H1 (cell line): Measurements from ENCODE around the gene DLL4. TPM values are rescaled to one million over a fixed set of nuclear protein-coding genes. Genes with fewer than 3 reads are reported as not detected.

Experiments
- CTCF ChIA-PET: fragments of 300-600 bp; sonication (Branson Sonifier 250); formaldehyde crosslinking; loops from one replicate; lab custom pipeline; 2021; ENCODE audit not compliant: partially characterized antibody; lab: Charles Lee
- POLR2A ChIA-PET: fragments of 300-600 bp; sonication (Branson Sonifier 250); formaldehyde crosslinking; loops from one replicate; lab custom pipeline; 2021; ENCODE audit warnings: inconsistent platforms; ENCODE audit not compliant: partially characterized antibody; lab: Charles Lee
- DNase-seq, 2 experiments: peaks; one replicate each; pipeline versions ENCODE4 v3.0.0 to v3.0.0-alpha.2; 2010 to 2022; ENCODE audit warnings: low spot score in 2 of 2, low read depth in 1 of 2, mixed read lengths in 1 of 2
- FAIRE-seq: peaks from 2 replicates; lab custom pipeline; 2011; peaks lifted over from hg19 to GRCh38; lab: Jason Lieb, UNC
- H2AFZ ChIP-seq: 2 replicates; pipeline ENCODE4 v1.8.1; 2012; ENCODE audit warnings: low read length, inconsistent platforms
- H2AK5ac ChIP-seq: 2 replicates; pipeline ENCODE4 v1.6.1; 2013; ENCODE audit warnings: low read depth, low read length
- H2BK120ac ChIP-seq: replicated peaks from 2 replicates; pipeline ENCODE3; 2013; ENCODE audit warnings: low read depth, low read length, inconsistent platforms
- H2BK12ac ChIP-seq: 2 replicates; pipeline ENCODE4 v1.6.1; 2013; ENCODE audit warnings: low read depth, low read length
- H2BK15ac ChIP-seq: 2 replicates; pipeline ENCODE4 v1.6.1; 2013; ENCODE audit warnings: low read length
- H2BK20ac ChIP-seq: 2 replicates; pipeline ENCODE4 v1.6.1; 2013; ENCODE audit warnings: low read length
- H2BK5ac ChIP-seq: 2 replicates; pipeline ENCODE4 v1.6.1; 2013; ENCODE audit warnings: low read depth, low read length
- H3K14ac ChIP-seq: 2 replicates; pipeline ENCODE4 v1.6.1; 2013; ENCODE audit warnings: inconsistent platforms; ENCODE audit not compliant: insufficient read length
- H3K18ac ChIP-seq: 2 replicates; pipeline ENCODE4 v1.6.1; 2013; ENCODE audit warnings: low read length; ENCODE audit errors: extremely low read depth
- H3K23ac ChIP-seq: 2 replicates; pipeline ENCODE4 v1.6.1; 2013; ENCODE audit warnings: inconsistent platforms; ENCODE audit not compliant: insufficient read length
- H3K23me2 ChIP-seq: 2 replicates; pipeline ENCODE4 v1.6.1; 2013; ENCODE audit warnings: low read depth, low read length
- H3K27ac ChIP-seq: 2 replicates; pipeline ENCODE4 v1.6.1; 2011; ENCODE audit warnings: low read depth, low read length, inconsistent platforms
- H3K27me3 ChIP-seq, 4 experiments: replicated peaks in 1 of 4; 1 replicate in 1 of 4; 2 replicates in 3 of 4; pipeline versions ENCODE4 v1.6.1 to v1.8.1; 2011 to 2013; ENCODE audit warnings: low read length in 3 of 4, mild to moderate bottlenecking in 3 of 4, inconsistent platforms in 2 of 4, mixed read lengths in 2 of 4, moderate library complexity in 1 of 4; ENCODE audit not compliant: control insufficient read depth in 3 of 4, insufficient read depth in 3 of 4; ENCODE audit errors: extremely low read depth in 1 of 4
- H3K36me3 ChIP-seq, 4 experiments: 2 replicates each; pipeline versions ENCODE4 v1.6.1 to v1.8.1; 2011 to 2013; ENCODE audit warnings: mild to moderate bottlenecking in 4 of 4, low read length in 3 of 4, moderate library complexity in 2 of 4, control low read depth in 1 of 4, inconsistent platforms in 1 of 4; ENCODE audit not compliant: insufficient read depth in 4 of 4, control insufficient read depth in 2 of 4
- H3K4ac ChIP-seq: replicated peaks from 2 replicates; pipeline ENCODE3; 2013; ENCODE audit warnings: low read length, low read depth, mixed read lengths, inconsistent platforms; ENCODE audit not compliant: insufficient read length
- H3K4me1 ChIP-seq, 4 experiments: replicated peaks in 1 of 4; 1 replicate in 1 of 4; 2 replicates in 3 of 4; pipeline versions ENCODE4 v1.6.1 to v1.8.1; 2011 to 2013; ENCODE audit warnings: low read length in 3 of 4, inconsistent platforms in 2 of 4, mixed read lengths in 1 of 4; ENCODE audit not compliant: insufficient read depth in 4 of 4, control insufficient read depth in 3 of 4
- H3K4me2 ChIP-seq, 2 experiments: 2 replicates each; pipeline versions ENCODE4 v1.6.1 to v1.8.1; 2011 to 2013; ENCODE audit warnings: low read depth in 2 of 2, low read length in 2 of 2, control low read depth in 1 of 2, inconsistent platforms in 1 of 2, mild to moderate bottlenecking in 1 of 2; ENCODE audit not compliant: insufficient read depth in 1 of 2
- H3K4me3 ChIP-seq, 4 experiments: fragments of 200-600, 300-600 bp in 1 of 4; sonication (generic), shearing (Covaris generic), sonication (Bioruptor Twin) in 1 of 4; 2 replicates each; pipeline versions ENCODE4 v1.5.1 to v1.8.1; 2011 to 2016; ENCODE audit warnings: low read length in 4 of 4, low read depth in 3 of 4, control low read depth in 2 of 4, inconsistent platforms in 2 of 4, mild to moderate bottlenecking in 2 of 4, mixed read lengths in 1 of 4, moderate library complexity in 1 of 4; ENCODE audit not compliant: insufficient read depth in 2 of 4; ENCODE audit errors: extremely low read depth in 1 of 4
- H3K56ac ChIP-seq: replicated peaks from 2 replicates; pipeline ENCODE3; 2013; ENCODE audit warnings: low read depth, mild to moderate bottlenecking, mixed read lengths, low read length, inconsistent platforms; ENCODE audit not compliant: insufficient read length
- H3K79me1 ChIP-seq: 2 replicates; pipeline ENCODE4 v1.6.1; 2013; ENCODE audit warnings: low read depth, low read length, control low read depth
- H3K79me2 ChIP-seq, 2 experiments: 2 replicates each; pipeline versions ENCODE4 v1.6.1 to v1.8.1; 2012 to 2013; ENCODE audit warnings: low read length in 2 of 2, mild to moderate bottlenecking in 2 of 2, inconsistent platforms in 1 of 2; ENCODE audit not compliant: insufficient read depth in 2 of 2, control insufficient read depth in 1 of 2
- H3K9ac ChIP-seq, 4 experiments: replicated peaks in 1 of 4; 1 replicate in 1 of 4; 2 replicates in 3 of 4; pipeline versions ENCODE4 v1.6.1 to v1.8.1; 2011 to 2013; ENCODE audit warnings: low read depth in 3 of 4, low read length in 3 of 4, control low read depth in 2 of 4, mild to moderate bottlenecking in 2 of 4, moderate library complexity in 2 of 4, inconsistent platforms in 1 of 4; ENCODE audit errors: extremely low read depth in 1 of 4
- H3K9me3 ChIP-seq, 2 experiments: 2 replicates each; pipeline versions ENCODE4 v1.6.1 to v1.8.1; 2012 to 2013; ENCODE audit warnings: mild to moderate bottlenecking in 2 of 2, moderate library complexity in 2 of 2, control low read depth in 1 of 2, inconsistent platforms in 1 of 2, low read depth in 1 of 2, low read length in 1 of 2, mixed read lengths in 1 of 2; ENCODE audit not compliant: insufficient read depth in 2 of 2
- H4K20me1 ChIP-seq, 2 experiments: replicated peaks in 1 of 2; 2 replicates each; pipeline versions ENCODE3 to v1.8.1; 2011 to 2013; ENCODE audit warnings: inconsistent platforms in 2 of 2, low read length in 2 of 2, mild to moderate bottlenecking in 1 of 2; ENCODE audit not compliant: insufficient read depth in 2 of 2, control insufficient read depth in 1 of 2
- H4K5ac ChIP-seq: 2 replicates; pipeline ENCODE4 v1.6.1; 2013; ENCODE audit warnings: low read length, low read depth, mixed read lengths, inconsistent platforms; ENCODE audit not compliant: insufficient read length
- H4K8ac ChIP-seq: 2 replicates; pipeline ENCODE4 v1.8.0; 2013; ENCODE audit warnings: mild to moderate bottlenecking, moderate library complexity, low read length, inconsistent platforms; ENCODE audit not compliant: insufficient read depth; ENCODE audit errors: extremely low read depth
- H4K91ac ChIP-seq: replicated peaks from 2 replicates; pipeline ENCODE3; 2013; ENCODE audit warnings: low read length, mixed read lengths, inconsistent platforms; ENCODE audit not compliant: insufficient read length
- TAF7 ChIP-seq: optimal IDR thresholded peaks from 2 replicates; pipeline ENCODE3; 2011; ENCODE audit warnings: low read depth, mild to moderate bottlenecking, inconsistent platforms, low read length, moderate library complexity, borderline replicate concordance
- WGBS, 2 experiments: shearing (Covaris generic) in 1 of 2; methylation state at CpG; one replicate each; pipeline versions ENCODE4 v1.1.6 to v1.1.7; 2013 to 2015; ENCODE audit warnings: low lambda C conversion rate in 2 of 2, mixed read lengths in 2 of 2, inconsistent platforms in 1 of 2, low coverage in 1 of 2, missing lambda C conversion rate in 1 of 2; ENCODE audit not compliant: insufficient replicate concordance in 2 of 2, insufficient coverage in 1 of 2, insufficient read length in 1 of 2; ENCODE audit errors: extremely low coverage in 1 of 2, missing lambda C conversion rate in 1 of 2; 5-methylcytosine and 5-hydroxymethylcytosine counted together
- polyA plus RNA-seq, 7 experiments: library from polyadenylated mRNA; depleted of rRNA in 3 of 7; stranded (reverse) in 5 of 7; unstranded in 2 of 7; fragments of >200 nt in 5 of 7; fragments of 200-250 nt in 2 of 7; gene quantifications; 1 replicate in 5 of 7; 2 replicates in 1 of 7; 4 replicates in 1 of 7; pipeline versions ENCODE4 v1.2.1 to v1.2.3, GENCODE V29; 2011 to 2013; ENCODE audit warnings: missing spikeins in 2 of 7, mixed read lengths in 2 of 7
- total RNA-seq: library from RNA; stranded (reverse); fragmentation: NEBNext Ultra II Directional; extraction: Animal tissue kit (Norgen Biotek cat#: 25700); gene quantifications from 2 replicates; pipeline ENCODE4 v1.2.1, GENCODE V29; 2021

DLL4 gene
- total and polyA plus RNA-seq, 2 of the 8 experiments (the other 6 are each of a cell fraction or from before 2014, with no cell fraction given): 0.23 to 0.60 TPM

DNA sequence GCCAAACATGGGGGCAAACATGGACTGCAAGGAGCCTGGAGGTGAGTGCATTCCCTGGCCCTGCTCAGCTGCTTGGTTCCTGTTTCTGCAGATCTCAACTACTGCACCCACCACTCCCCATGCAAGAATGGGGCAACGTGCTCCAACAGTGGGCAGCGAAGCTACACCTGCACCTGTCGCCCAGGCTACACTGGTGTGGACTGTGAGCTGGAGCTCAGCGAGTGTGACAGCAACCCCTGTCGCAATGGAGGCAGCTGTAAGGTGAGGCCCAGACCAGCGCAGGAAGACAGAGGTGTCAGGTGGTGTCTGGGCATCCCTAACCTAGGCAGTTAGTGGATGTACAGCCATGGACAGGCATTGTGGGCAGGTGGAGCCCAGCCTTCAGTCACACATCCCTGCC, 5.3 kb downstream of the DLL4 start:
- Histone ChIP-seq H3K9me3 (no peaks in the 10 kb centered on the region), H3K79me2 (no peaks in the 10 kb centered on the region), H2AFZ (no peak overlapping the region), H2BK12ac (0 out of 2 replicates have a peak overlapping the region, but pooled peaks have one; percentile 3), H4K5ac (no peak overlapping the region), H4K20me1 (peaks cover 2 to 12% of the 10 kb centered on the region in 2 experiments), H4K91ac (no peak overlapping the region), H3K18ac (no peak overlapping the region), H2AK5ac (no peak overlapping the region), H3K27me3 (peaks cover 26 to 51% (median 42%) of the 10 kb centered on the region in 4 experiments), H3K9ac (no peak overlapping the region), H3K56ac (no peak overlapping the region), H4K8ac (no peak overlapping the region), H3K23me2 (peaks cover 9% of the 10 kb centered on the region; the same call in 1 of the 2 replicates), H2BK120ac (no peak overlapping the region), H3K4me3 (no peak overlapping the region), H2BK5ac (no peak overlapping the region), H3K36me3 (no peaks in the 10 kb centered on the region), H3K23ac (no peak overlapping the region), H2BK20ac (no peak overlapping the region), H3K14ac (no peak overlapping the region), H2BK15ac (no peak overlapping the region), H3K27ac (no peak overlapping the region), H3K4me1 (peaks cover 0 to 17% (median 10%) of the 10 kb centered on the region in 4 experiments; a peak in 5 of 7 replicates), H3K4ac (no peak overlapping the region), H3K4me2 (no peak overlapping the region), H3K79me1 (no peaks in the 10 kb centered on the region)
- 94% methylated on average over 6 of the region's 6 CpGs; no CpG with 5 or more reads in 1 of the 2 experiments for WGBS, 2 experiments
- DNase-seq: no peak
- CTCF ChIA-PET: interaction anchor here (1.2 to 33.1 kb wide), 5 partner anchors 5 to 89 kb away, joined by 3 to 619 read pairs (median 590); partner anchors contain the start of genes CHAC1, DLL4 and VPS18
- no peak for FAIRE-seq
- POLR2A ChIA-PET: interaction anchor here (0.7 to 43.8 kb wide), 3 partner anchors 11 to 17 kb away, joined by 3 to 1505 read pairs (median 5); partner anchors contain the start of gene CHAC1
- TF ChIP-seq TAF7: no peak
